KOPT-K1 (cell line): Measurements from ENCODE around the gene KYAT1.

Experiments used
- H3K27ac ChIP-seq: fragments of 200-600 bp; sonication (generic); 2 replicates; pipeline ENCODE4 v1.5.1; 2016; ENCODE audit warnings: antibody characterized with exemption, mild to moderate bottlenecking, low read depth, low read length; ENCODE audit not compliant: poor library complexity, severe bottlenecking
- H3K36me3 ChIP-seq: fragments of 200-600 bp; sonication (generic); 2 replicates; pipeline ENCODE4 v1.5.1; 2017; ENCODE audit warnings: antibody characterized with exemption, mild to moderate bottlenecking, low read length, moderate library complexity; ENCODE audit not compliant: insufficient read depth
- H3K9me3 ChIP-seq: fragments of 200-600 bp; sonication (generic); 2 replicates; pipeline ENCODE4 v1.5.1; 2017; ENCODE audit warnings: antibody characterized with exemption, low read length, mild to moderate bottlenecking; ENCODE audit not compliant: insufficient read depth, poor library complexity, severe bottlenecking

KYAT1 gene

GRCh38 chr9:128898845-128899565, 17.3 kb upstream of the KYAT1 start:
- peak overlapping the region; percentile 57 for H3K27ac ChIP-seq
- H3K36me3 ChIP-seq, result peaks cover 25% of the 10 kb centered on the region; the same call in 1 of the 2 replicates
- no peaks in the 10 kb centered on the region for H3K9me3 ChIP-seq

- H3K9me3 ChIP-seq, result no peaks in the 10 kb centered on the region
- H3K27ac ChIP-seq, result peak overlapping the region; percentile 57
- peaks cover 31% of the 10 kb centered on the region for H3K36me3 ChIP-seq
Measured at GRCh38 chr9:128898382-128898781, 16.6 kb upstream of the KYAT1 start.

GRCh38 chr9:128895556-128895955, 13.8 kb upstream of the KYAT1 start:
- Histone ChIP-seq H3K36me3 (peaks cover 56% of the 10 kb centered on the region), H3K27ac (no peak overlapping the region)

GRCh38 chr9:128894764-128895163, 13.0 kb upstream of the KYAT1 start:
- no peak overlapping the region for H3K27ac ChIP-seq
- no peaks in the 10 kb centered on the region for H3K9me3 ChIP-seq
- H3K36me3 ChIP-seq, result peaks cover 63% of the 10 kb centered on the region

More at GRCh38 chr9:128895556-128895955, 13.8 kb upstream of the KYAT1 start:
- H3K9me3 ChIP-seq, result no peaks in the 10 kb centered on the region

GRCh38 chr9:128893354-128893753, 11.6 kb upstream of the KYAT1 start:
- peaks cover 65% of the 10 kb centered on the region for H3K36me3 ChIP-seq

GRCh38 chr9:128892221-128892921, 10.6 kb upstream of the KYAT1 start:
- H3K9me3 ChIP-seq, result no peaks in the 10 kb centered on the region
- H3K27ac ChIP-seq, result no peak overlapping the region
- peaks cover 69% of the 10 kb centered on the region for H3K36me3 ChIP-seq

More at GRCh38 chr9:128893354-128893753, 11.6 kb upstream of the KYAT1 start:
- H3K9me3 ChIP-seq, result no peaks in the 10 kb centered on the region
- no peak overlapping the region for H3K27ac ChIP-seq

- H3K9me3 ChIP-seq, result no peaks in the 10 kb centered on the region
- no peak overlapping the region for H3K27ac ChIP-seq
- H3K36me3 ChIP-seq, result peaks cover 65% of the 10 kb centered on the region
Measured at GRCh38 chr9:128891321-128892220, 9.8 kb upstream of the KYAT1 start.

GRCh38 chr9:128887914-128888350, 6.2 kb upstream of the KYAT1 start:
- no peak overlapping the region for H3K27ac ChIP-seq
- peaks cover 53% of the 10 kb centered on the region; the same call in 1 of the 2 replicates for H3K36me3 ChIP-seq
- no peaks in the 10 kb centered on the region for H3K9me3 ChIP-seq

- Histone ChIP-seq H3K9me3 (no peaks in the 10 kb centered on the region), H3K36me3 (peaks cover 44% of the 10 kb centered on the region; the same call in 1 of the 2 replicates), H3K27ac (no peak overlapping the region)
Measured at GRCh38 chr9:128887049-128887448, 5.3 kb upstream of the KYAT1 start.

GRCh38 chr9:128886211-128886891, 4.6 kb upstream of the KYAT1 start:
- peaks cover 37% of the 10 kb centered on the region; the same call in 1 of the 2 replicates for H3K36me3 ChIP-seq
- no peaks in the 10 kb centered on the region for H3K9me3 ChIP-seq
- H3K27ac ChIP-seq, result no peak overlapping the region

GRCh38 chr9:128885798-128886197, 4.0 kb upstream of the KYAT1 start:
- peaks cover 35% of the 10 kb centered on the region; the same call in 1 of the 2 replicates for H3K36me3 ChIP-seq
- H3K9me3 ChIP-seq, result no peaks in the 10 kb centered on the region
- no peak overlapping the region for H3K27ac ChIP-seq

GRCh38 chr9:128885376-128885775, 3.6 kb upstream of the KYAT1 start:
- Histone ChIP-seq H3K27ac (no peak overlapping the region), H3K36me3 (peaks cover 31% of the 10 kb centered on the region; the same call in 1 of the 2 replicates), H3K9me3 (no peaks in the 10 kb centered on the region)

GRCh38 chr9:128884164-128884563, 2.4 kb upstream of the KYAT1 start:
- Histone ChIP-seq H3K36me3 (peaks cover 25% of the 10 kb centered on the region; the same call in 1 of the 2 replicates), H3K9me3 (no peaks in the 10 kb centered on the region)

More at GRCh38 chr9:128884164-128884563, 2.4 kb upstream of the KYAT1 start:
- no peak overlapping the region for H3K27ac ChIP-seq
